ENCODE measurements around the gene C5orf22.
"Not testable (repeated sequence)": the region's sequence is repeated elsewhere in the genome, so short reads cannot be mapped to it uniquely, and the experiment has no call there.

DNA sequence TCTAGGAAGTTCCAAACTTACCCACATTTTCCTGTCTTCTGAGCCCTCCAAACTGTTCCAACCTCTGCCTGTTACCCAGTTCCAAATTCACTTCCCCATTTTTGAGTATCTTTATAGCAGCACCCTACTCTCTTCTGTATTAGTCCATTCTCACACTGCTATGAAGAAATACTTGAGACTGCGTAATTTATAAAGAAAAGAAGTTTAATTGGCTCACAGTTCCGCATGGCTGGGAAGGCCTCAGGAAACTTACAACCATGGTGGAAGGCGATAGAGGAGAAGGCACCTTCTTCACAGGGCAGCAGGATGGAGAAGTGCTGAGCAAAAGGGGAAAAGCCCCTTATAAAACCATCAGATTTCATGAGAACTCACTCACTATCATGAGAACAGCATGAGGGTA is 34.3 kb downstream of the C5orf22 start:
- TF ChIP-seq, protein P1, sequence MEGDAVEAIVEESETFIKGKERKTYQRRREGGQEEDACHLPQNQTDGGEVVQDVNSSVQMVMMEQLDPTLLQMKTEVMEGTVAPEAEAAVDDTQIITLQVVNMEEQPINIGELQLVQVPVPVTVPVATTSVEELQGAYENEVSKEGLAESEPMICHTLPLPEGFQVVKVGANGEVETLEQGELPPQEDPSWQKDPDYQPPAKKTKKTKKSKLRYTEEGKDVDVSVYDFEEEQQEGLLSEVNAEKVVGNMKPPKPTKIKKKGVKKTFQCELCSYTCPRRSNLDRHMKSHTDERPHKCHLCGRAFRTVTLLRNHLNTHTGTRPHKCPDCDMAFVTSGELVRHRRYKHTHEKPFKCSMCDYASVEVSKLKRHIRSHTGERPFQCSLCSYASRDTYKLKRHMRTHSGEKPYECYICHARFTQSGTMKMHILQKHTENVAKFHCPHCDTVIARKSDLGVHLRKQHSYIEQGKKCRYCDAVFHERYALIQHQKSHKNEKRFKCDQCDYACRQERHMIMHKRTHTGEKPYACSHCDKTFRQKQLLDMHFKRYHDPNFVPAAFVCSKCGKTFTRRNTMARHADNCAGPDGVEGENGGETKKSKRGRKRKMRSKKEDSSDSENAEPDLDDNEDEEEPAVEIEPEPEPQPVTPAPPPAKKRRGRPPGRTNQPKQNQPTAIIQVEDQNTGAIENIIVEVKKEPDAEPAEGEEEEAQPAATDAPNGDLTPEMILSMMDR (IDR thresholded peaks at IDR 0.05) = not testable (repeated sequence)
- TF ChIP-seq, protein P2, sequence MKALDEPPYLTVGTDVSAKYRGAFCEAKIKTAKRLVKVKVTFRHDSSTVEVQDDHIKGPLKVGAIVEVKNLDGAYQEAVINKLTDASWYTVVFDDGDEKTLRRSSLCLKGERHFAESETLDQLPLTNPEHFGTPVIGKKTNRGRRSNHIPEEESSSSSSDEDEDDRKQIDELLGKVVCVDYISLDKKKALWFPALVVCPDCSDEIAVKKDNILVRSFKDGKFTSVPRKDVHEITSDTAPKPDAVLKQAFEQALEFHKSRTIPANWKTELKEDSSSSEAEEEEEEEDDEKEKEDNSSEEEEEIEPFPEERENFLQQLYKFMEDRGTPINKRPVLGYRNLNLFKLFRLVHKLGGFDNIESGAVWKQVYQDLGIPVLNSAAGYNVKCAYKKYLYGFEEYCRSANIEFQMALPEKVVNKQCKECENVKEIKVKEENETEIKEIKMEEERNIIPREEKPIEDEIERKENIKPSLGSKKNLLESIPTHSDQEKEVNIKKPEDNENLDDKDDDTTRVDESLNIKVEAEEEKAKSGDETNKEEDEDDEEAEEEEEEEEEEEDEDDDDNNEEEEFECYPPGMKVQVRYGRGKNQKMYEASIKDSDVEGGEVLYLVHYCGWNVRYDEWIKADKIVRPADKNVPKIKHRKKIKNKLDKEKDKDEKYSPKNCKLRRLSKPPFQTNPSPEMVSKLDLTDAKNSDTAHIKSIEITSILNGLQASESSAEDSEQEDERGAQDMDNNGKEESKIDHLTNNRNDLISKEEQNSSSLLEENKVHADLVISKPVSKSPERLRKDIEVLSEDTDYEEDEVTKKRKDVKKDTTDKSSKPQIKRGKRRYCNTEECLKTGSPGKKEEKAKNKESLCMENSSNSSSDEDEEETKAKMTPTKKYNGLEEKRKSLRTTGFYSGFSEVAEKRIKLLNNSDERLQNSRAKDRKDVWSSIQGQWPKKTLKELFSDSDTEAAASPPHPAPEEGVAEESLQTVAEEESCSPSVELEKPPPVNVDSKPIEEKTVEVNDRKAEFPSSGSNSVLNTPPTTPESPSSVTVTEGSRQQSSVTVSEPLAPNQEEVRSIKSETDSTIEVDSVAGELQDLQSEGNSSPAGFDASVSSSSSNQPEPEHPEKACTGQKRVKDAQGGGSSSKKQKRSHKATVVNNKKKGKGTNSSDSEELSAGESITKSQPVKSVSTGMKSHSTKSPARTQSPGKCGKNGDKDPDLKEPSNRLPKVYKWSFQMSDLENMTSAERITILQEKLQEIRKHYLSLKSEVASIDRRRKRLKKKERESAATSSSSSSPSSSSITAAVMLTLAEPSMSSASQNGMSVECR (CRISPR knock-in tag; IDR thresholded peaks at IDR 0.05; ENCODE audit: borderline replicate concordance) = not testable (repeated sequence)
- not testable (repeated sequence) for TF ChIP-seq CREB1 (CRISPR knock-in tag; IDR thresholded peaks at IDR 0.05); FOXP1 (CRISPR knock-in tag; IDR thresholded peaks at IDR 0.05; ENCODE audit: borderline replicate concordance); NR2C2 (CRISPR knock-in tag; IDR thresholded peaks at IDR 0.05); KAT7 (CRISPR knock-in tag; IDR thresholded peaks at IDR 0.05; ENCODE audit: borderline replicate concordance); ESRRA (CRISPR knock-in tag; IDR thresholded peaks at IDR 0.05; ENCODE audit: borderline replicate concordance); ZNF416 (CRISPR knock-in tag; IDR thresholded peaks at IDR 0.05)
- TF ChIP-seq, protein P3, sequence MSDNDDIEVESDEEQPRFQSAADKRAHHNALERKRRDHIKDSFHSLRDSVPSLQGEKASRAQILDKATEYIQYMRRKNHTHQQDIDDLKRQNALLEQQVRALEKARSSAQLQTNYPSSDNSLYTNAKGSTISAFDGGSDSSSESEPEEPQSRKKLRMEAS (CRISPR knock-in tag; IDR thresholded peaks at IDR 0.05) = not testable (repeated sequence)
